HCT116 (cell line): ENCODE data around the gene COPA. TPM values are rescaled to one million over a fixed set of nuclear protein-coding genes. Genes with fewer than 3 reads are reported as not detected.

Experiments
- ATAC-seq: fragments of 200-7000 bp; cut with Tn5 transposase; 2 replicates; pipeline ENCODE4 v1.9.1; 2020; ENCODE audit warnings: mild to moderate bottlenecking, moderate library complexity
- BruUV-seq: library from RNA; stranded (reverse); fragments of 400-500 nt; replicated peaks from 2 replicates; lab custom pipeline; 2021; lab: Mats Ljungman, UMichigan
- CTCF ChIA-PET: fragments of 300-600 bp; sonication (Branson Sonifier 250); formaldehyde crosslinking; loops from one replicate; lab custom pipeline; 2021; ENCODE audit warnings: antibody characterized with exemption; lab: Charles Lee
- POLR2A ChIA-PET: fragments of 300-600, 350-600 bp; sonication (Branson Sonifier 250); formaldehyde crosslinking; loops from one replicate; lab custom pipeline; 2021; ENCODE audit warnings: antibody characterized with exemption; lab: Charles Lee
- RAD21 ChIA-PET, 2 experiments: fragments of 300-600 bp; sonication (Branson Sonifier 250); formaldehyde crosslinking; loops; one replicate each; lab custom pipeline; 2023; ENCODE audit warnings: low total read pairs in 2 of 2; ENCODE audit not compliant: uncharacterized antibody in 2 of 2, unreplicated experiment in 2 of 2, low non-redundant PET in 1 of 2; lab: Charles Lee
- DNase-seq: peaks from one replicate; pipeline ENCODE4 v3.0.0-alpha.2; 2010; ENCODE audit warnings: low read depth, low spot score
- H2AFZ ChIP-seq: fragments of 200-600 bp; shearing (Covaris generic), sonication (generic); 2 replicates; pipeline ENCODE4 v1.6.1; 2017; ENCODE audit warnings: low read depth, mixed run types, mixed read lengths, antibody characterized with exemption, low read length; ENCODE audit not compliant: poor library complexity, severe bottlenecking
- H3K27ac ChIP-seq: 2 replicates; pipeline ENCODE4 v1.5.1; 2012; ENCODE audit warnings: low read depth, low read length
- H3K27me3 ChIP-seq: fragments of 200-600 bp; sonication (generic); 2 replicates; pipeline ENCODE4 v1.6.1; 2016; ENCODE audit warnings: mixed run types, low read length, mixed read lengths; ENCODE audit not compliant: insufficient read depth
- H3K36me3 ChIP-seq, 2 experiments: fragments of 200-500 bp in 1 of 2; fragments of 200-600 bp in 1 of 2; sonication (Bioruptor generic) in 1 of 2; sonication (generic) in 1 of 2; 2 replicates each; pipeline versions ENCODE4 v1.5.1 to v1.6.1; 2014 to 2016; ENCODE audit warnings: low read length in 2 of 2, inconsistent platforms in 1 of 2, mixed read lengths in 1 of 2, mixed run types in 1 of 2; ENCODE audit not compliant: insufficient read depth in 2 of 2, control insufficient read depth in 1 of 2
- H3K4me1 ChIP-seq, 2 experiments: fragments of 200-600 bp in 1 of 2; sonication (generic) in 1 of 2; 2 replicates each; pipeline versions ENCODE4 v1.5.1 to v1.6.1; 2012 to 2017; ENCODE audit warnings: low read length in 2 of 2, inconsistent platforms in 1 of 2, mild to moderate bottlenecking in 1 of 2, mixed read lengths in 1 of 2, mixed run types in 1 of 2, moderate library complexity in 1 of 2; ENCODE audit not compliant: insufficient read depth in 2 of 2, control insufficient read depth in 1 of 2
- H3K4me2 ChIP-seq: fragments of 200-600 bp; sonication (generic); 2 replicates; pipeline ENCODE4 v1.6.1; 2017; ENCODE audit warnings: mixed run types, low read length, mixed read lengths
- H3K4me3 ChIP-seq, 2 experiments: fragments of 200-600 bp in 1 of 2; sonication (generic) in 1 of 2; replicated peaks in 1 of 2; 2 replicates each; pipeline ENCODE4 v1.5.1; 2011 to 2016; ENCODE audit warnings: low read length in 2 of 2, control low read depth in 1 of 2, low read depth in 1 of 2, mild to moderate bottlenecking in 1 of 2, mixed read lengths in 1 of 2, mixed run types in 1 of 2
- H3K79me2 ChIP-seq: fragments of 200-600 bp; sonication (generic); 2 replicates; pipeline ENCODE4 v1.6.1; 2017; ENCODE audit warnings: mild to moderate bottlenecking, mixed run types, low read length, moderate library complexity, mixed read lengths; ENCODE audit not compliant: insufficient read depth
- H3K9ac ChIP-seq: fragments of 200-600 bp; sonication (generic); 2 replicates; pipeline ENCODE4 v1.6.1; 2016; ENCODE audit warnings: low read length, mixed read lengths
- H3K9me2 ChIP-seq: fragments of 200-600 bp; sonication (generic), shearing (Covaris generic); 2 replicates; pipeline ENCODE4 v1.6.1; 2017; ENCODE audit warnings: mixed run types, mild to moderate bottlenecking, moderate library complexity; ENCODE audit not compliant: insufficient read depth
- H3K9me3 ChIP-seq, 2 experiments: fragments of 200-500 bp in 1 of 2; fragments of 200-600 bp in 1 of 2; sonication (Bioruptor generic) in 1 of 2; sonication (generic) in 1 of 2; 2 replicates each; pipeline ENCODE4 v1.6.1; 2014 to 2017; ENCODE audit warnings: low read length in 2 of 2, mixed read lengths in 2 of 2, inconsistent platforms in 1 of 2, low read depth in 1 of 2, mild to moderate bottlenecking in 1 of 2, mixed run types in 1 of 2, moderate library complexity in 1 of 2; ENCODE audit not compliant: control insufficient read depth in 1 of 2, insufficient read depth in 1 of 2
- H4K20me1 ChIP-seq: fragments of 200-600 bp; sonication (generic), shearing (Covaris generic); 2 replicates; pipeline ENCODE4 v1.6.1; 2017; ENCODE audit warnings: mixed run types, mild to moderate bottlenecking, moderate library complexity; ENCODE audit not compliant: insufficient read depth
- ATF3 ChIP-seq: IDR thresholded peaks from 2 replicates; pipeline ENCODE4 v1.6.1; 2012
- CBX3 ChIP-seq: IDR thresholded peaks from 2 replicates; pipeline ENCODE4 v1.6.1; 2012; ENCODE audit warnings: low read depth
- CEBPB ChIP-seq: IDR thresholded peaks from 2 replicates; pipeline ENCODE4 v1.6.1; 2012; ENCODE audit warnings: low read depth
- EGR1 ChIP-seq: IDR thresholded peaks from 2 replicates; pipeline ENCODE4 v1.6.1; 2012; ENCODE audit warnings: low read depth
- ELF1 ChIP-seq: IDR thresholded peaks from 2 replicates; pipeline ENCODE4 v1.6.1; 2012; ENCODE audit warnings: low read depth, borderline replicate concordance
- EZH2 ChIP-seq: fragments of 200-600 bp; sonication (generic); IDR thresholded peaks from 2 replicates; pipeline ENCODE4 v1.6.1; 2017; ENCODE audit warnings: antibody characterized with exemption, mixed run types
- EZH2phosphoT487 ChIP-seq: fragments of 200-600 bp; IDR thresholded peaks from 2 replicates; pipeline ENCODE4 v1.6.1; 2018; ENCODE audit warnings: antibody characterized with exemption, borderline replicate concordance
- FOSL1 ChIP-seq: IDR thresholded peaks from 2 replicates; pipeline ENCODE4 v1.6.1; 2012; ENCODE audit warnings: low read depth
- JUND ChIP-seq: IDR thresholded peaks from 2 replicates; pipeline ENCODE4 v1.6.1; 2012
- MAX ChIP-seq: IDR thresholded peaks from 2 replicates; pipeline ENCODE4 v1.6.1; 2012
- POLR2A ChIP-seq: IDR thresholded peaks from 2 replicates; pipeline ENCODE4 v1.7.0; 2011; ENCODE audit warnings: borderline replicate concordance; ENCODE audit not compliant: insufficient read depth, insufficient read length; ENCODE audit errors: extremely low read depth
- POLR2AphosphoS5 ChIP-seq: IDR thresholded peaks from 2 replicates; pipeline ENCODE4 v1.6.1; 2011; ENCODE audit warnings: mild to moderate bottlenecking, low read depth, low read length, moderate library complexity
- RAD21 ChIP-seq: IDR thresholded peaks from 2 replicates; pipeline ENCODE4 v1.6.1; 2012; ENCODE audit warnings: low read depth, mild to moderate bottlenecking
- REST ChIP-seq: IDR thresholded peaks from 2 replicates; pipeline ENCODE4 v1.6.1; 2012; ENCODE audit warnings: low read depth
- SP1 ChIP-seq: IDR thresholded peaks from 2 replicates; pipeline ENCODE4 v1.6.1; 2012; ENCODE audit warnings: low read depth
- ZBTB33 ChIP-seq: IDR thresholded peaks from 2 replicates; pipeline ENCODE4 v1.6.1; 2011; ENCODE audit warnings: mild to moderate bottlenecking, low read length, moderate library complexity; ENCODE audit not compliant: insufficient replicate concordance; ENCODE audit errors: extremely low read depth
- intact Hi-C: fragments of 100-400 bp; cut with micrococcal nuclease; formaldehyde crosslinking; loops from 2 replicates; pipeline ENCODE4 v1.10.0; 2022
- total RNA-seq: library from RNA; stranded (reverse); gene quantifications from one replicate; pipeline ENCODE4 v1.2.1, GENCODE V29; 2021; ENCODE audit not compliant: unreplicated experiment

COPA gene
- total RNA-seq, 1 experiment from 2014 or later = 132 TPM

- no peak for ATAC-seq
- TF ChIP-seq FOSL1 = no peak
- ChIA-PET CTCF (no interaction called here), POLR2A (no interaction called here), RAD21 (no interaction called here)
- H2AFZ ChIP-seq = no peak overlapping the region
- peaks cover 44% of the 10 kb centered on the region for H3K79me2 ChIP-seq
- no peak overlapping the region for H3K9ac ChIP-seq
- no peak overlapping the region for H3K27ac ChIP-seq
- peaks cover 35 to 48% of the 10 kb centered on the region in 2 experiments for H3K36me3 ChIP-seq
- no peaks in the 10 kb centered on the region for H3K27me3 ChIP-seq
- intact Hi-C loops = no loop called here
- 0 out of 2 replicates have a peak, but pooled peaks cover 4% of the 10 kb centered on the region for H4K20me1 ChIP-seq
- no peak overlapping the region for H3K4me2 ChIP-seq
- no peak overlapping the region for H3K4me3 ChIP-seq
- no peaks in the 10 kb centered on the region for H3K4me1 ChIP-seq
- no peaks in the 10 kb centered on the region for H3K9me3 ChIP-seq
- DNase-seq = no peak
- H3K9me2 ChIP-seq = no peaks in the 10 kb centered on the region
- no TSS peak for BruUV-seq
These were observed 20.2 kb downstream of the COPA start for GRCh38 chr1:160322831-160323230.

- no peaks in the 10 kb centered on the region for H3K9me3 ChIP-seq
- intact Hi-C loops = no loop called here
- BruUV-seq = no TSS peak
- ChIA-PET POLR2A (no interaction called here), RAD21 (no interaction called here), CTCF (no interaction called here)
- no peak overlapping the region for H3K9ac ChIP-seq
- no peak overlapping the region for H3K4me3 ChIP-seq
- H4K20me1 ChIP-seq = no peaks in the 10 kb centered on the region
- ATAC-seq (no peak), DNase-seq (no peak)
- H3K27ac ChIP-seq = no peak overlapping the region
- no peaks in the 10 kb centered on the region for H3K27me3 ChIP-seq
- H3K36me3 ChIP-seq = peaks cover 24 to 39% of the 10 kb centered on the region in 2 experiments; a peak in 3 of 4 replicates
- no peaks in the 10 kb centered on the region for H3K4me1 ChIP-seq
- H2AFZ ChIP-seq = no peak overlapping the region
- no peaks in the 10 kb centered on the region for H3K9me2 ChIP-seq
- no peak overlapping the region for H3K4me2 ChIP-seq
- peaks cover 30% of the 10 kb centered on the region for H3K79me2 ChIP-seq
- TF ChIP-seq REST (no peak), JUND (no peak), POLR2A (no peak), EZH2 (no peak), FOSL1 (no peak), POLR2AphosphoS5 (no peak), ELF1 (no peak), ZBTB33 (no peak), MAX (no peak), EZH2phosphoT487 (no peak), CBX3 (no peak), SP1 (no peak), EGR1 (no peak), CEBPB (no peak), RAD21 (no peak), ATF3 (no peak)
These were observed 27.7 kb downstream of the COPA start for GRCh38 chr1:160315359-160315758.
